ENCODE measurements around the gene NSUN6.
"Not testable (repeated sequence)": the region's sequence is repeated elsewhere in the genome, so short reads cannot be mapped to it uniquely, and the experiment has no call there.

NSUN6 gene

DNA sequence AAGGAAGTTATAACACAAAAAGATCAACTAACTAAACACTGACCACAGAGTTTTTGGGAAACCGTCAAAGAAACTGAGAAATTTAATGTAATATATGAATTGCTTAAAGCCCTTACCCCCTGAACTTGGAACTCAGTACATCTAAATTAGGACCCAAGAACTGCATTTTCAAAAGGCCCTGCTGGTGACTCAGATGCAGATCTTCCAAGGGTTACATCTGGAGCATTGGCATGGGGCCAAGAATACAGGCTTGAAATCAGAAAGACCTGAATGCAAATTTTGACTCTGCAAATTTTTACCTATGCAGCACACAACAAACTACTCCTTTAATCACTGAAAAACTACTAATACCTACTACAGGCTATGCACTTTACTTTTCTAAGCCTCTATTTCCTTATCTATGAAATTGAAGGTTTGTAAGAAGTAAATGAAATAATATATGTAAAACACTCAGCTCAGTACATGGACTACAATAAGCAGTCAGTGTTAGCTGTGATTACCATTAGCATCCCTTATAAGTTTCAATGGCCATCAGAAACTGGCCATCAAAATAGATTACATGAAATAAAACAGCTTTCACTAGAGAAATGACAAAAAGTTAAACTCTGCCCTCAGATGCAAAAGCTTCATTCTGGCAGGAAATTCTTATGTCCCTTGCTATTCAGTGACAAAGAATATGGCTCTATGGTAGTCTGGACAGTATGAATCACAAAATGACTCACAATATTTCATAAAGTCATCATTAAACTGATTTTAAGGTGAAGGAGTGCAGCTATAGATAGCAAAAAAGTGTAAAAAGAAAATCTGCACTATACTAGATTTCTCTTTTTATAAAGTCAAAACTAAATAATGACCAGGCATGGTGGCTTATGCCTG, 43.6 kb downstream of the NSUN6 start:
- no peak for DNase-seq

- DNase-seq = no peak
Observed at GRCh38 chr10:18606051-18606695, 45.2 kb downstream of the NSUN6 start.

DNA sequence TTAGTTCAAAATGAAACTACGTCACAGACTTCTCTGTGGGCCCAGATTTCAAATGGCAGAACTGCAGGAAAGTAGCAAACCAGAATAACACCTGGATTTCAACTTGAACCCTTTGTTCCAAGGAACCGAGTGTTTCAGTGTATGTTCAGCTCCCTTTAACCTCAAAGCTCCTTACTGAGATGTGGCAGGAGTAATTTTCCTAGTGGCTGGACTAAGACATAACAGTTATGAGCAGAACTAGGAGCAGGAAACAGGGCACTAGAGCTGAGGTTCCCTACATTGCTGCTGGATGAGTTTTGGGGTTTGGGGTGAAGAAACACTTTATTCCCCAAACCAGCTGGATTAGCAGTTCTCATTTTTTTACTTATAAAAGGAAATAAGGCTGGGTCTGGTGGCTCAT, 50.1 kb downstream of the NSUN6 start:
- DNase-seq = no peak

DNA sequence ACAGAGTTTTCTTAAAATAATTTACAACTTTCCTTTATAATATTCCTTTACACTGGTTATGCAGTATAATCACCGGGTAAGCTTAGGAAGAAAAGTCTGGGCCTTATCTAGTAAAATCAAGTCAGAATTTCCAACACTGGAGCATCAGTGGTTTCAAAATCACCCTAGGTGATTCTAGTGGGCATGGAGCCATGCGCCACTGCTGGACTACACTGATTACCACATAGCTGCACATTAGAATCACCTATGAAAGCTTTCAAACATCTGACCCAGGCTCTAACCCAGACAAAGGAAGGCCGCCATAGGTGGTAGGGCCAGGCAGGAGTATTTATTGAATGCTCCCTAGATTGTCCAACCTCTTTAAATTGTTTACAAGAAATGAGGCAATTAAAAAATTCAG, 52.0 kb downstream of the NSUN6 start:
- DNase-seq = no peak

GRCh38 chr10:18594574-18595156, 56.7 kb downstream of the NSUN6 start:
- no peak for DNase-seq

- DNase-seq = not testable (repeated sequence)
Observed at GRCh38 chr10:18591141-18591540, 60.2 kb downstream of the NSUN6 start.

GRCh38 chr10:18586637-18587036, 64.8 kb downstream of the NSUN6 start:
- not testable (repeated sequence) for DNase-seq

DNA sequence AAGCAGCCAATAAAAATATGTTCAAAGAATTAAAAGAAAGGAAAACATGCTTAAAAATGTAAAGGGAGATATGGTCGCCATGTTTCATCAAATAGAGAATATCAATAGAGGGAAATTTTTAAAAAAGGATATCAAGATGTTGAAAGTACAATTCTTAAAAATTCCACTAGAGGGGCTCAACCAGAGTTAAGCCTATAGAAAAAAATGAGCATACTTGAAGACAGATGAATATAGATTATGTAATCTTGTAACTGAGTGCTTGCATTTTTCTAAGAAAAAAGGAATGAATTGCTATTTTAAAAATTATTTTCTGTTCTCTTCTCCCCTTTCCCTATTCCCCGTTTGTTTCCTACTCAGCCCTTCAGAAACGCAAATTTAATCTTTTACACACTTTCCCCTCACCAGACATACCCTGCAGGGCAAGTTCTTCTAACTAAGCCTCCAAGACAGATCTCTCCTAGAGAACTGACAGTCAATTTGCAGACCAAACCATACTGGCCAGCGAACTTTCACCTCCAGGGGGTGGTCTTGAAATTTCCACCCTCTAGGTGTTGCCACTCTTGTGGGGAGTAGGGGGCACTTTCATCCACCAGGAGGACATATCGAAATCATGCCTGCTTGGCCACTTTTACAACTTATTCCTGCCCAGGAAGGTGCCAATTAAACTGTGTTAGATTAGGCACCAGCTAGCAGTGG, 67.7 kb downstream of the NSUN6 start:
- no peak for DNase-seq

GRCh38 chr10:18582803-18583202, 68.6 kb downstream of the NSUN6 start:
- no peak for DNase-seq

- no peak for DNase-seq
Observed at GRCh38 chr10:18577823-18578685, 73.3 kb downstream of the NSUN6 start.

- DNase-seq = no peak
Observed at GRCh38 chr10:18576586-18576985, 74.8 kb downstream of the NSUN6 start.

- DNase-seq = no peak
Observed at GRCh38 chr10:18572959-18573561, 78.3 kb downstream of the NSUN6 start.

GRCh38 chr10:18571780-18572179, 79.6 kb downstream of the NSUN6 start:
- DNase-seq = no peak

DNA sequence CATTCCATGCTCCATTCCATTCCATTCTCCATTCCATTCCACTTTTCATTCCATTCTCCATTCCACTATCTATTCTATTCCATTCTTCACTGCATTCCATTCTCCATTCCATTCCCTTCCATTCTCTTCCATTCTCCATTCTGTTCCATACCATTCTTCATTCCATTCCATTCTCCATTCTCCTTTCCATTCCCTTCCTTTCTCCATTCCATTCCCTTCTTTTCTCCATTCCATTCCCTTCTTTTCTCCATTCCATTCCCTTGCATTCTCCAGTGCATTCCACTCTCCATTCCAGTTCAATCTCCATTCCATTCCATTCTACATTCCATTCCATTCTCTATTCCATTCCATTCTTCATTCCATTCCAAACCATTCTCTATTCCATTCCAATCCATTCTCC, 80.3 kb downstream of the NSUN6 start:
- no peak for DNase-seq

DNA sequence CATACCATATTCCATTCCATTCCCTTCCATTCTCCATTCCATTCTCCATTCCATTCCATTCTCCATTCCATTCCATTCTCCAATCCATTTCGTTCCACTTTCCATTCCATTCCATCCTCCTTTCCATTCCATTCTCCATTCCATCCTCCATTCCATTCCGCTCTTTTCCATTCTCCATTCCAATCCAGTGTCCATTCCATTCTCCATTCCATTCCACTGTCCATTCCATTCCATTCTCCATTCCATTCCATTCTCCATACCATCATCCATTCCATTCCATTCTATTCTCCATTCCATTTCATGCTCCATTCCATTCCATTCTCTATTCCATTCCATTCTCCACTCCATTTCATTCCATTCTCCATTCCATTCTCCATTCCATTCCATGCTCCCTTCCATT, 81.0 kb downstream of the NSUN6 start:
- not testable (repeated sequence) for DNase-seq

GRCh38 chr10:18567343-18567856, 84.0 kb downstream of the NSUN6 start:
- DNase-seq = no peak

- DNase-seq = no peak
Observed at GRCh38 chr10:18566177-18566576, 85.2 kb downstream of the NSUN6 start.

GRCh38 chr10:18565006-18565405, 86.4 kb downstream of the NSUN6 start:
- DNase-seq = no peak

GRCh38 chr10:18563003-18563726, 88.2 kb downstream of the NSUN6 start:
- DNase-seq = no peak

DNA sequence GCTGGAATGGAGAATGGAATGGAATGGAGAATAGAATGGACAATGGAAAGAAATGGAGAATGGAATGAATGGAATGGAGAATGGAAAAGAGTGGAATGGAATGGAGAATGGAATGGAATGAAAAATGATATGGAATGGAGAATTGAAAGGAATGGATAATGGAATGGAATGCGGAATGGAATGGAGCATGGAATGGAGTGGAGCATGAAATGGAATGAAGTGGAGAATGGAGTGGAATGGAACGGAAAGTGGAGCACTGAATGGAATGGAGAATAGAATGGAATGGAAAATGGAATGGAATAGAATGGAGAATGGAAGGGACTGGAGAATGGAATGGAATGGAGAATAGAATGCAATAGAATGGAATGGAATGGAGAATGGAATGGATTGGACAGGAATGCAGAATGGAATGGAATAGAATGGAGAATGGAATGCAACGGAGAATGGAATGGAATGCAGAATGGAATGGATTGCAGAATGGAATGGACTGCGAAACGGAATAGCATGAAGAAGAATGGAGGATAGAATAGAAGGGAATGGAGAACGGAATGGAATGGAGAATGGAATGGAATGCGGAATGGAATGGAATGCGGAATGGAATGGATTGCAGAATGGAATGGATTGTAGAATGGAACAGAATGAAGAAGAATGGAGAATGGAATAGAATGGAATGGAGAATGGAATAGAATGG, 89.4 kb downstream of the NSUN6 start:
- DNase-seq = no peak

All from activated T-cell treated with anti-CD3 and anti-CD28 coated beads for 4 hours (primary cell).